ENCODE results near the gene LHFPL6.

DNA sequence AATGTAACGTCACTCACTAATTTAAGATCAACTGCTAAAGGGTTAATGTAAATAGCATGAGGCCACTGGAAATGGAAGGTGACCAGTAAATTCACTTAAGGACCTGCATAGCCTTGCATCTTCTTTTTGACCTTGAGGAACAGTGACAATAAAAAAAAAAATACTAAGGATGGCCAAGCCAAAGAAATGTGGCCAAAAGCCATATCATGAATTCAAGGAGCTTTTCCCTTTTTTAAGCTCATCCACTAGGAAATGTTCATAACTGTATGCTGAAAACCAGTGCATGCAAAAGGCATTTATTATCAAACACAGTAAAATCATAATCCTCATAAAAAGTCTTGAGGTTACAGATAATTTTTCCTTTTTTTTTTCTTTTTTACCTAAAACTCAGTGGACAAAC lies 77.5 kb downstream of the LHFPL6 start:
- TF ChIP-seq, protein P1, sequence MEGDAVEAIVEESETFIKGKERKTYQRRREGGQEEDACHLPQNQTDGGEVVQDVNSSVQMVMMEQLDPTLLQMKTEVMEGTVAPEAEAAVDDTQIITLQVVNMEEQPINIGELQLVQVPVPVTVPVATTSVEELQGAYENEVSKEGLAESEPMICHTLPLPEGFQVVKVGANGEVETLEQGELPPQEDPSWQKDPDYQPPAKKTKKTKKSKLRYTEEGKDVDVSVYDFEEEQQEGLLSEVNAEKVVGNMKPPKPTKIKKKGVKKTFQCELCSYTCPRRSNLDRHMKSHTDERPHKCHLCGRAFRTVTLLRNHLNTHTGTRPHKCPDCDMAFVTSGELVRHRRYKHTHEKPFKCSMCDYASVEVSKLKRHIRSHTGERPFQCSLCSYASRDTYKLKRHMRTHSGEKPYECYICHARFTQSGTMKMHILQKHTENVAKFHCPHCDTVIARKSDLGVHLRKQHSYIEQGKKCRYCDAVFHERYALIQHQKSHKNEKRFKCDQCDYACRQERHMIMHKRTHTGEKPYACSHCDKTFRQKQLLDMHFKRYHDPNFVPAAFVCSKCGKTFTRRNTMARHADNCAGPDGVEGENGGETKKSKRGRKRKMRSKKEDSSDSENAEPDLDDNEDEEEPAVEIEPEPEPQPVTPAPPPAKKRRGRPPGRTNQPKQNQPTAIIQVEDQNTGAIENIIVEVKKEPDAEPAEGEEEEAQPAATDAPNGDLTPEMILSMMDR (IDR thresholded peaks at IDR 0.05): no peak
- TF ChIP-seq POLR2A (IDR thresholded peaks at IDR 0.05): no peak
